GM23338 (cell line): ENCODE results near the gene MARK3. TPM values are rescaled to one million over a fixed set of nuclear protein-coding genes. Genes with fewer than 3 reads are reported as not detected.

Experiments
- ATAC-seq: fragments of 200-7000 bp; cut with Tn5 transposase; 3 replicates; pipeline ENCODE4 v1.9.1; 2020
- DNase-seq: peaks from one replicate; pipeline ENCODE4 v3.0.0-alpha.2; 2015; ENCODE audit warnings: low spot score
- H2AFZ ChIP-seq: fragments of 200-600 bp; sonication (generic); 2 replicates; pipeline ENCODE4 v1.8.0; 2016; ENCODE audit warnings: antibody characterized with exemption, mild to moderate bottlenecking, moderate library complexity
- H3F3A ChIP-seq: fragments of 200-600 bp; sonication (generic); replicated peaks from 2 replicates; pipeline ENCODE4 v1.8.0; 2017; ENCODE audit warnings: antibody characterized with exemption, mixed run types, low read depth
- H3K27ac ChIP-seq: fragments of 200-600 bp; sonication (generic); 2 replicates; pipeline ENCODE4 v1.6.1; 2016; ENCODE audit warnings: low read depth
- H3K27me3 ChIP-seq: fragments of 200-600 bp; sonication (generic); 2 replicates; pipeline ENCODE4 v1.8.0; 2016; ENCODE audit warnings: mild to moderate bottlenecking, mixed run types, moderate library complexity; ENCODE audit not compliant: insufficient read depth
- H3K36me3 ChIP-seq: fragments of 200-600 bp; sonication (generic); 2 replicates; pipeline ENCODE4 v1.8.0; 2016; ENCODE audit warnings: mild to moderate bottlenecking; ENCODE audit not compliant: insufficient read depth
- H3K4me1 ChIP-seq: fragments of 200-600 bp; sonication (generic); 2 replicates; pipeline ENCODE4 v1.8.0; 2016; ENCODE audit warnings: mild to moderate bottlenecking, moderate library complexity; ENCODE audit not compliant: insufficient read depth
- H3K4me2 ChIP-seq: fragments of 200-600 bp; sonication (generic); 2 replicates; pipeline ENCODE4 v1.7.1; 2017; ENCODE audit warnings: mixed run types
- H3K4me3 ChIP-seq: fragments of 200-600 bp; sonication (generic); 2 replicates; pipeline ENCODE4 v1.6.1; 2016; ENCODE audit warnings: mixed run types
- H3K79me2 ChIP-seq: fragments of 200-600 bp; sonication (generic); replicated peaks from 2 replicates; pipeline ENCODE4 v1.8.0; 2017; ENCODE audit warnings: mild to moderate bottlenecking; ENCODE audit not compliant: insufficient read depth
- H3K9me2 ChIP-seq: fragments of 200-600 bp; sonication (generic); 2 replicates; pipeline ENCODE4 v1.8.0; 2017; ENCODE audit not compliant: insufficient read depth
- H4K20me1 ChIP-seq: fragments of 200-600 bp; sonication (generic); replicated peaks from 2 replicates; pipeline ENCODE4 v1.8.0; 2017; ENCODE audit warnings: mild to moderate bottlenecking; ENCODE audit not compliant: insufficient read depth
- H3K27ac Mint-ChIP-seq: 2 replicates; pipeline ENCODE4 v1.8.0; 2020; ENCODE audit warnings: inconsistent platforms, mild to moderate bottlenecking, moderate library complexity, mixed read lengths
- H3K27me3 Mint-ChIP-seq: 3 replicates; pipeline ENCODE4 v1.8.0; 2022; ENCODE audit warnings: low read depth, mild to moderate bottlenecking, moderate library complexity, mixed read lengths, inconsistent platforms; ENCODE audit not compliant: insufficient read depth, poor library complexity
- H3K36me3 Mint-ChIP-seq: 3 replicates; pipeline ENCODE4 v1.8.0; 2021; ENCODE audit warnings: low read depth, mild to moderate bottlenecking, inconsistent platforms, moderate library complexity, mixed read lengths
- H3K4me1 Mint-ChIP-seq: 3 replicates; pipeline ENCODE4 v1.8.0; 2020; ENCODE audit warnings: mild to moderate bottlenecking, inconsistent platforms, mixed read lengths
- H3K4me3 Mint-ChIP-seq: 3 replicates; pipeline ENCODE4 v1.8.0; 2021; ENCODE audit warnings: moderate library complexity, mild to moderate bottlenecking, inconsistent platforms, mixed read lengths
- H3K9me3 Mint-ChIP-seq: 3 replicates; pipeline ENCODE4 v1.8.0; 2020; ENCODE audit warnings: moderate library complexity, mild to moderate bottlenecking, inconsistent platforms, mixed read lengths
- CREB1 ChIP-seq: fragments of 250-450 bp; sonication (Bioruptor Pico); IDR thresholded peaks from 2 replicates; pipeline ENCODE4 v1.5.0; 2020; ENCODE audit warnings: low read depth, mild to moderate bottlenecking, moderate library complexity
- CTCF ChIP-seq, 2 experiments: fragments of 200-600 bp in 1 of 2; sonication (generic) in 1 of 2; conservative IDR thresholded peaks; 2 replicates each; pipeline versions ENCODE4 v1.5.1 to v1.6.1; 2016 to 2017; ENCODE audit warnings: antibody characterized with exemption in 2 of 2, low read depth in 2 of 2, mild to moderate bottlenecking in 2 of 2, moderate library complexity in 1 of 2
- ETS1 ChIP-seq: IDR thresholded peaks from 2 replicates; pipeline ENCODE4 v1.6.1; 2016; ENCODE audit warnings: antibody characterized with exemption
- EZH2phosphoT487 ChIP-seq: fragments of 200-600 bp; sonication (generic); IDR thresholded peaks from one replicate; pipeline ENCODE4 v1.8.1; 2018; ENCODE audit warnings: antibody characterized with exemption; ENCODE audit not compliant: unreplicated experiment
- NANOG ChIP-seq: IDR thresholded peaks from 2 replicates; pipeline ENCODE4 v1.6.1; 2016; ENCODE audit warnings: antibody characterized with exemption, borderline replicate concordance
- POLR2AphosphoS5 ChIP-seq: IDR thresholded peaks from 2 replicates; pipeline ENCODE4 v1.6.1; 2016; ENCODE audit warnings: antibody characterized with exemption, low read depth
- REST ChIP-seq: IDR thresholded peaks from one replicate; pipeline ENCODE4 v1.6.1; 2018; ENCODE audit warnings: antibody characterized with exemption; ENCODE audit not compliant: unreplicated experiment
- ZNF114 ChIP-seq: fragments of 250-450 bp; sonication (Bioruptor Pico); IDR thresholded peaks from 2 replicates; pipeline ENCODE4 v1.5.0; 2020; ENCODE audit warnings: mild to moderate bottlenecking, moderate library complexity
- ZNF331 ChIP-seq: fragments of 250-450 bp; sonication (Bioruptor Pico); IDR thresholded peaks from 2 replicates; pipeline ENCODE4 v1.5.0; 2020; ENCODE audit warnings: low read depth, mild to moderate bottlenecking, moderate library complexity
- polyA plus RNA-seq: library from polyadenylated mRNA; unstranded; fragments of >200 nt; fragmentation: Nextera tagmentation; extraction: Ambion mirVana; gene quantifications from 2 replicates; pipeline ENCODE4 v1.2.1, GENCODE V29; 2016
- total RNA-seq: library from RNA; depleted of rRNA; stranded (reverse); fragments of >200 nt; shearing (Covaris generic); gene quantifications from 2 replicates; pipeline ENCODE4 v1.2.3, GENCODE V29; 2014

MARK3 gene
- total and polyA plus RNA-seq, 2 experiments from 2014 or later, result 45.9 to 69.7 TPM

- Histone ChIP-seq H3K4me1 (peaks cover 18% of the 10 kb centered on the region), H3K27ac (peak overlapping the region; percentile 94), H4K20me1 (no peaks in the 10 kb centered on the region; the same call in 1 of the 2 replicates), H3K4me3 (peak overlapping the region; percentile 53), H3F3A (0 out of 2 replicates have a peak, but pooled peaks cover 3% of the 10 kb centered on the region), H3K27me3 (no peaks in the 10 kb centered on the region; the same call in 1 of the 2 replicates), H3K9me2 (no peaks in the 10 kb centered on the region), H2AFZ (peak overlapping the region; percentile 73; the same call in 1 of the 2 replicates), H3K4me2 (peak overlapping the region; percentile 84), H3K79me2 (no peaks in the 10 kb centered on the region), H3K36me3 (no peaks in the 10 kb centered on the region)
- Mint-ChIP-seq H3K4me3 (peak overlapping the region; percentile 19; the same call in 1 of the 3 replicates), H3K27ac (no peak overlapping the region), H3K27me3 (peaks cover 13% of the 10 kb centered on the region), H3K36me3 (no peaks in the 10 kb centered on the region), H3K9me3 (no peaks in the 10 kb centered on the region), H3K4me1 (peaks cover 12% of the 10 kb centered on the region; the same call in 2 of the 3 replicates)
- no peak for DNase-seq
- TF ChIP-seq CTCF (conservative IDR thresholded peaks at IDR 0.05; ENCODE audit: low read depth in 2 of 2), result peak; percentile 11 to 21; a peak in 2 of 4 replicates
- TF ChIP-seq NANOG, result no peak
- TF ChIP-seq ETS1, result no peak
- no peak for TF ChIP-seq ZNF331
- TF ChIP-seq CREB1, result no peak
- TF ChIP-seq EZH2phosphoT487, result no peak
- peak; percentile 45 for ATAC-seq
These were observed 156.7 kb downstream of the MARK3 start for GRCh38 chr14:103541709-103542604.

- TF ChIP-seq NANOG, result no peak
- TF ChIP-seq CREB1, result peak; percentile 81
- TF ChIP-seq POLR2AphosphoS5, result peak; percentile 65
- TF ChIP-seq REST, result peak; percentile 5
- TF ChIP-seq ZNF114 (CRISPR knock-in tag), result no peak
- Mint-ChIP-seq H3K27ac (peak overlapping the region; percentile 80; the same call in 1 of the 2 replicates), H3K36me3 (no peaks in the 10 kb centered on the region), H3K9me3 (no peaks in the 10 kb centered on the region), H3K27me3 (peaks cover 13% of the 10 kb centered on the region), H3K4me1 (peaks cover 12% of the 10 kb centered on the region; the same call in 2 of the 3 replicates), H3K4me3 (peak overlapping the region; percentile 29; the same call in 2 of the 3 replicates)
- Histone ChIP-seq H3K4me3 (peak overlapping the region; percentile 53), H3K79me2 (no peaks in the 10 kb centered on the region), H3K4me1 (peaks cover 18% of the 10 kb centered on the region), H2AFZ (peak overlapping the region; percentile 73; the same call in 1 of the 2 replicates), H3F3A (0 out of 2 replicates have a peak, but pooled peaks cover 3% of the 10 kb centered on the region), H4K20me1 (no peaks in the 10 kb centered on the region), H3K9me2 (no peaks in the 10 kb centered on the region), H3K27ac (peak overlapping the region; percentile 94), H3K36me3 (no peaks in the 10 kb centered on the region), H3K27me3 (no peaks in the 10 kb centered on the region; the same call in 1 of the 2 replicates), H3K4me2 (peak overlapping the region; percentile 84)
- DNase-seq (peak; percentile 94), ATAC-seq (peak; percentile 70)
These were observed 157.4 kb downstream of the MARK3 start for GRCh38 chr14:103542605-103543088.
